NCI-H2227 treated with DMSO at 0.1 percent for 48 hours (cell line): Measurements from ENCODE around the gene LHFPL2.
"Not testable (repeated sequence)": the region's sequence is repeated elsewhere in the genome, so short reads cannot be mapped to it uniquely, and the experiment has no call there.

ENCODE experiments used
- DNase-seq: peaks from one replicate; lab custom pipeline; 2025; lab: John Stamatoyannopoulos, UW

Gene LHFPL2

DNA sequence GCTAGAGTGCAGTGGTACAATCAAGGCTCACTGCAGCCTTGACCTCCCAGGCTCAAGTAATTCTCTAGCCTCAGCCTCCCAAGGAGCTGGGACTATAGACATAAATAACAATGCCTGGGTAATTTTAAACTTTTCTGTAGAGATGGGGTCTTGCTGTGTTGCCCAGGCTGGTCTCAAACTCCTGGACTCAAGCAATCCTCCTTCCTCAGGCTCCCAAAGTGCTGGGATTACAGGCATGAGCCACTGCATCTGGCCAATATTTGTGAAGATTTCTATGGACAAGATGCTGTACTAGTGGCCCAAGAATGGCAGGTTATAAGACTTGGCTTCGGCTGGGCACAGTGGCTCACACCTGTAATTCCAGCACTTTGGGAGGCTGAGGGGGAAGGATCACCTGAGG is 18.4 kb upstream of the LHFPL2 start:
- not testable (repeated sequence) for DNase-seq

DNA sequence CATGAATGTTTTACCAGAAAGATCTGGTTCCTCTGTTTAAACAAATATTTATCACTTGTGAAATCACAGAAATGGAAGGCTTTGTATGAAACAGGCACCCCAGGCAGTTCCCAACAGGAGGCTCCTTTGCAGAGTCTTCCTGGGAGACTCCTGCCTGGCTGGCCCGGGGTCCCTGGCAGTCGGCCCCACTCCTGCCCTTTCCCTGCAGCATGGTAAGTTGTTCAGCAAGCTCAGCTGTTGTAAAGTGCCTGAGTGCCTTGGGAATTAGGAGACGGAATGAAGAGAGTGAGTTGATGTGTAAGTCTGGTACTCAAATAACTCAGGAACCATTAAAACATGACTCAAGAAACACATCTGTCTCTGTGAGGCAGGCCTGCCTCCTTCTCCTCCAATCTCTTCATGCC is 17.5 kb upstream of the LHFPL2 start:
- DNase-seq, result no peak

DNA sequence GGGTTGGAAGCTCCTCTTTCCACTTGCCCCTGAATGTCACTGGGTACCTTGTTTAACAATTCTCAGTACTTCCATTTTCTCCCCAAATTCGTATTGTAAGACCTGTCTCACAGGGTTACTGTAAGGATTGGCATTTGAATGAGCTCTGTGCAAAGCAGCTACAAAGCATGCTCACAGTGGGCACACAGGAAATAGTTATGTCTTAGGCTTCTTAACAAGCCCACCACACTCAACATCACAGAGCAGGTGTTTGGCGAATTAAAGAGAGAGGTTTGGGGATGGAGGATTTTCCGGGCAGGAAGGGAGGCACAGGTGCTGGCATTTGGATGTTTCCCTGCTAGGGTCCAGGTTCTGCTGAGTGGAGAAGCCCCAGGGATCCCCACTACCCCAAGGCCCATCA is 17.0 kb upstream of the LHFPL2 start:
- no peak for DNase-seq

- DNase-seq, result no peak
Observed at GRCh38 chr5:78662323-78662722, 13.8 kb upstream of the LHFPL2 start.

- no peak for DNase-seq
Observed at GRCh38 chr5:78661691-78662090, 13.1 kb upstream of the LHFPL2 start.

DNA sequence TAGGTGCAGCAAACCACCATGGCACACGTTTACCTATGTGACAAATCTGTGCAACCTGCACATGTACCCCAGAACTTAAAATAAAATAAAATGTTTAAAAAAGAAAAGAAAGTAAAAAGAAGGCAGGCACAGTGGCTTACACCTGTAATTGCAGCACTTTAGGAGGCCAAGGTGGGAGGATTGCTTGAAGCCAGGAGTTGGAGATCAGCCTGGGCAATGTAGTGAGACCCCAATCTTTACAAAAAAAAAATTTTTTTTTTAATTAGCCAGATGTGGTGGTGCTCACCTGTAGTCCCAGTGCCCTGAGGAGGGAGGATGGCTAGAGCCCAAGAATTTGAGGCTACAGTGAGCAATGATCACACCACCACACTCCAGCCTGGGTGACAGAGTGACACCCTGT is 12.5 kb upstream of the LHFPL2 start:
- no peak for DNase-seq

DNA sequence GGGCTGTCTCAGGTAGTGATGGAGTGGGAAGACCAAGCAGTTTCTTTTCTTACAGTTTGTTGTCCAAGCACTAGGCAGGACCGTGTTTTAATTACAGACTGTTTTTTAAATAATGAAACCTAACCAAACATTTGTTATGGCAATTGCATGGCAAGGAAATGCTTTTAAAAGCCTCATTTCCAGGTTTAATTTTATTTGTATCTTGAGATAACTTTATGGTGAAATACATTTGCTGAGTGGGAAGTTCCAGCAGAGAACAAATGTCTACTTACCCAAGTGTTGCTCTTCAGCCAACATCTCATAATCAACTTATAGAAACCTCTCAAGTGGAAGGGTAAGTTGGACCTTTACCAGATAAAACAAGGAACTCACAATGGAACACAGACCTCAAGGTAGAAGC is 11.8 kb upstream of the LHFPL2 start:
- DNase-seq, result no peak

DNA sequence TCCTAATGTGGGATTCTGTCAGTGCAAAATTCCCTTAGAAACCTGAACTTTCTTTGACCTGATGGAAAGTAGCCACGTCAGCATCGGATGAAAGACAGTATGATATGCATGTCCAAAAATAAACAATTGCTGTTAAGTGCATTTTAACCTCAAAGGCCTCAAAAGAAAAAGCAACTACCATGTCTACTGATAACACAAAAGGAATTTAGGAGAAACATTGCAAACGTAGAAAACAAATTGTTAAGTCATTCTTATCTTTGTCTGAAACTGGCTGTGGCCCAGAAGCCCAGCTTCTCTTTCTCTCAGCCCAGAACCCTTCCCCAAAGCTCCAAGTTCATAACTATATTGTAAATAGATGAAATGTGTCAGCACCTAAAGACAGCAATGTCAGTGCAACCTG is 11.1 kb upstream of the LHFPL2 start:
- no peak for DNase-seq

- DNase-seq, result no peak
Observed at GRCh38 chr5:78659114-78659513, 10.5 kb upstream of the LHFPL2 start.

GRCh38 chr5:78657201-78657600 is 8.6 kb upstream of the LHFPL2 start:
- no peak for DNase-seq

GRCh38 chr5:78655746-78656290 is 7.2 kb upstream of the LHFPL2 start:
- DNase-seq, result no peak

DNA sequence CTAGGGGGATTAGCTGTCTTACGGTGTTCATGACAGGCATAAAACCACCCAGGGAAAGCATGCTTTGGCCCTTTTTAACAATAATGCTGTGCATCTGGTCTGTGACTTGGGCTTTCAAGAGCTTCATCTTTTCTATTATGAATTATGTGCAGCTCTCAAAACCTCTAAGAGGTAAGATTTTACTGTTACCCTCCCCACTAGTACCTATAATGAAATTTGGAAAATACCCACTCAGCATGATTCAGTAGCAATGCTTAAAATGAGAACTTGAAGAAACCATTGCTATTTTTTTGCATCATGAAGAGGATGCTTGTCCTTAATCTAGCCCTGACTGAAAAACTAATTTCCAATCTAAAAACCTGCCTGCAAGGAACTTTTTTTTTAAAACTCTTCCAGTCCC is 5.8 kb upstream of the LHFPL2 start:
- DNase-seq, result no peak

GRCh38 chr5:78653681-78654366 is 5.3 kb upstream of the LHFPL2 start:
- DNase-seq, result no peak

GRCh38 chr5:78653031-78653430 is 4.5 kb upstream of the LHFPL2 start:
- no peak for DNase-seq

DNA sequence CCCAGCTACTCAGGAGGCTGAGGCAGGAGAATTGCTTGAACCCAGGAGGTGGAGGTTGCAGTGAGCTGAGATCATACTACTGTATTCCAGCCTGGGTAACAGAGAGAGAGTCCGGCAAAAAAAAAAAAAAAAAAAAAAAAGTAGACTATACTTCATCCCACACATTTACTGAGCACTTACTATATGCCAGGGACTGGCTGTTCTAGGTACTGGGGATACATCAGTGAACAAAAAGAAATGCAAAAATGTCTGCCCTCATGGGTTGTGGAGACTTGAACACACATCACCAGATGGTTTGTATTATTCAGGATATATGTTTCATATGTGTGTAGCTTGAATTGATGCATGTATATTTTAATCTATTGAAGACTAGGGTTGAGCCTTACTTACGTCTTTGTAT is 2.9 kb upstream of the LHFPL2 start:
- no peak for DNase-seq

GRCh38 chr5:78650531-78650930 is 2.0 kb upstream of the LHFPL2 start:
- DNase-seq, result no peak

DNA sequence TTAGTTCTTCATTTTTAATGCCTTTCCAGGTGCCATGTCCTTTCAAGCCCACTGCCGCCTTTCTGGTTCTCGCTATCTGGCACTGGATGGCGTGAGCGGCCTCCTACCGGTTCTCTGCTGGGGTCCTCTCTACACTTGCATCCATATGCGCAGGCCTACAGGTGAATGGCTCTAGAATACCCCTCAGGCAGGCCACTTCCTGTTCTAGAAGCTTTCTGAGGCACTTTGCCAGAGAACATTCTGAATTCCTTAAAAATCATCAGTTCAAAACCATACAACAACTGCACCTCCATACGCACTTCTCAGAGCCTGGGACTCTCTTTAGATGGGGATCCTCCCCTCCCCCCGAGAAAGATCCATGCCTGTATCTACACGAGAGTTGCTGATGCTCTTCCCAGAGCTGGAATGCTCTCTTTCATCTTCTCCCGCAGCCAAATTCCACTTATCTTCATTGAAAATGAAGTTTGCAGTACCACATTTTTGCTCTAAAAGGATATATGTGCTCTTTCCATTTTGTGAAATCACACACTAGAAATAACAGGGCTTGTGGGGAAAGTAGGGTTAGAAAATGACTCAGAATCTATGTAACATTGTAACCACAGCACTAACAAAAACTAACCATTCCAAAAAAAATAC is 1.4 kb upstream of the LHFPL2 start:
- DNase-seq, result no peak

- no peak for DNase-seq
Observed at GRCh38 chr5:78649211-78649695, 681 bp upstream of the LHFPL2 start.

DNA sequence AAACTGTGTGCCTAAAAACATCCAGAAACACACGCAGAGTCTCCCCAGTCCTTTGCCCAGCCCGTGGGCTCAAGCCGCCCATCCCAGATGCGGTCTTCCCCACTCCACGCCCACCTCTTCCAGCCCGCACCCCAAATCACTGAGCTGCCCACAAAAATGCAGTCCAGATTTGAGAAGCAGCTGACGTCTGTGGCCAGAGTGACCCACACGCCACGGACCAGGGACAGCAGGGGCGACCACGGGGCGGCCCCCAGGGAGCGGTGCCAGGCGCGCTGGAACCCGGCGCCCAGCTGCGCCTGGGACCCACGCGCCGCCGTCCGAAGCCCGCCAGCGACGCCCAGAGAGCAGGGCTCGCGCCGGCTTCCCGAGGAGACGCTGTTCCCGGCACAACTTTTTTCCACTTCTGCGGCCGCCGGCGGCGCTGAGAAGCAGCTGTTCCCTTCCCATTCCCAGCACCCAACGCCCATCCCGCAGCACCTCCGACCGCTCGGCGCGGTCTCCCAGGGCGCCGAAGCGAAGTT is 674 bp downstream of the LHFPL2 start:
- no peak for DNase-seq

DNA sequence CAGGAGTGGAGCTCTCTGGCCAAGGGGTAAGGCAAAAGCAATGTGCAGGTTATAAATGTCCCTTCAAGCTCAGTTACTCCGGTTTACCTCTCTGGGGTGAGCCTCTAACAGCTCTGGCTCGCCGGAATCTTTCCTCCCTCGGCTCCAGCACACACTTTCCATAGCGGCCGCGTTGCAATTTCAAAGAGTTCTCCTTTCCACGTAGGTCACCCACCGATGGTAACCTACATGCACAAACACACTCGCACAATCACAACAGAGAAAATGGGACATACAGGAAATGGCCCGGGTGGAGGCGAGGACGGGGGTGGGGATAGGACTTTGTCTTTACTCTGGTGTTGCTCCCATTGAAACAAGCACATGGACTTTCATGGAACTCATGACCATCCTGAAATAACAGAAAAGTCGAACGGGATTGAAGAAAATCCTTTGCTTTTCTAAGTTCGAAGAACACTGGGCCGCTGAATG is 1.2 kb downstream of the LHFPL2 start:
- no peak for DNase-seq

GRCh38 chr5:78644741-78645300 is 3.8 kb downstream of the LHFPL2 start:
- no peak for DNase-seq

DNA sequence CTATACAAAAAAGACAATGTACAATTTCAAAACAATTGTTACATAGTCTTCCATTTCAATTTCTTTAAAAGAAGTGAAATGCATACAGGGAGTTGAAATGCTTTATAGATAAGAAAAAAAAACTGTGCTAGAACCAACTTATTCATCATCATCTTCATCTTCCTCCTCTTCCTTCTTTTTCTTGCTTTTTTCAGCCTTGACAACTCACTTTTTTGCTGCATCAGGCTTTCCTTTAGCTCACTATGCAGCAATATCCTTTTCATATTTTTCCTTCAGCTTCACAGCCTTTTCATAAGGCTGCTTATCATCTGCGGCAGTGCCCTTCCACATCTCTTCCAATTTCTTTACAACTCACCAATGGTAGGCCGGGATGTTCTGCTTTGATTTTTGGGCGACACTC is 4.4 kb downstream of the LHFPL2 start:
- no peak for DNase-seq

- no peak for DNase-seq
Observed at GRCh38 chr5:78642701-78643100, 5.9 kb downstream of the LHFPL2 start.
